HAP-1 (cell line): ENCODE results near the gene AOPEP.
A peak's percentile ranks its signal among the peaks of the same experiment; 100 is the strongest.

Experiments
- DNase-seq, 2 experiments: peaks; one replicate each; pipeline ENCODE4 v3.0.0-alpha.2; 2016 to 2020; ENCODE audit warnings: low spot score in 2 of 2
- H3K27me3 ChIP-seq: fragments of 250-450 bp; sonication (Bioruptor Pico); 2 replicates; pipeline ENCODE4 v1.5.1; 2020; ENCODE audit warnings: low read depth, mild to moderate bottlenecking, moderate library complexity
- H3K36me3 ChIP-seq: fragments of 250-450 bp; sonication (Bioruptor Pico); replicated peaks from 2 replicates; pipeline ENCODE4 v1.5.1; 2020; ENCODE audit warnings: mild to moderate bottlenecking
- H3K4me1 ChIP-seq: fragments of 250-450 bp; sonication (Bioruptor Pico); 2 replicates; pipeline ENCODE4 v1.5.1; 2020; ENCODE audit warnings: mild to moderate bottlenecking
- H3K4me3 ChIP-seq: fragments of 250-450 bp; sonication (Bioruptor Pico); 2 replicates; pipeline ENCODE4 v1.5.1; 2020; ENCODE audit warnings: mild to moderate bottlenecking, moderate library complexity
- H3K9me3 ChIP-seq: fragments of 250-450 bp; sonication (Bioruptor Pico); 2 replicates; pipeline ENCODE4 v1.5.1; 2020; ENCODE audit warnings: mild to moderate bottlenecking, moderate library complexity
- in situ Hi-C: fragments of 300-500 bp; cut with MboI; formaldehyde crosslinking; loops from 3 replicates; pipeline ENCODE4 v1.14.3; 2020; ENCODE audit warnings: low sequenced_read_pairs, inconsistent platforms, mixed read lengths

The AOPEP gene

DNA sequence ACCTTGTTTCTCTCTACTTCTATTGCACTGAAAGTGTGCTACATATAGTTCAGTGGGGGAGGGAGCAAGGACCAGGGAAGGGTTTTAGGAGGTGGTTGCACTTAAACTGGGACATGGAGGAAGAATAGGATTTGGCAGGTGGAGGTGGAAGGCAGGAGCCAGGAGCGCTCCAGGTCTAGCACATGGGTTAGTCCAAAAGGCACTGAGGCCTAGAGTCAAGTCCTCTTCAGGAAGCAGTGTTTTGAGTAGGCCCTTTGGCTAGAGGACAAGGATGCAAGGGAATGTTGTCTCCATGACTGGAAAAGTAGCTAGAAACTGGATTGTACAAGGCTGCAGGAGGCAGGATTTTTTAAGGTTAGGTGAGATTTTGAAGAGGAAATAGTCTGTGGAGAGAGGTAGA is 31.5 kb downstream of the AOPEP start:
- H3K9me3 ChIP-seq: no peaks in the 10 kb centered on the region
- peaks cover 6% of the 10 kb centered on the region for H3K4me1 ChIP-seq
- in situ Hi-C loops: no loop called here
- H3K4me3 ChIP-seq: no peak overlapping the region
- H3K27me3 ChIP-seq: no peaks in the 10 kb centered on the region
- H3K36me3 ChIP-seq: peaks cover 11% of the 10 kb centered on the region; the same call in 1 of the 2 replicates
- DNase-seq: no peak

GRCh38 chr9:94758880-94759279 is 32.4 kb downstream of the AOPEP start:
- H3K4me3 ChIP-seq: no peak overlapping the region
- DNase-seq: no peak
- H3K4me1 ChIP-seq: peaks cover 6% of the 10 kb centered on the region
- peaks cover 11% of the 10 kb centered on the region; the same call in 1 of the 2 replicates for H3K36me3 ChIP-seq
- in situ Hi-C loops: no loop called here
- no peaks in the 10 kb centered on the region for H3K27me3 ChIP-seq
- H3K9me3 ChIP-seq: no peaks in the 10 kb centered on the region

- H3K4me1 ChIP-seq: peaks cover 6% of the 10 kb centered on the region
- H3K9me3 ChIP-seq: no peaks in the 10 kb centered on the region
- no peaks in the 10 kb centered on the region for H3K27me3 ChIP-seq
- peaks cover 11% of the 10 kb centered on the region; the same call in 1 of the 2 replicates for H3K36me3 ChIP-seq
- H3K4me3 ChIP-seq: no peak overlapping the region
- in situ Hi-C loops: no loop called here
- no peak for DNase-seq
These were observed 33.5 kb downstream of the AOPEP start for GRCh38 chr9:94760010-94760409.

- peaks cover 11% of the 10 kb centered on the region; the same call in 1 of the 2 replicates for H3K36me3 ChIP-seq
- peaks cover 6% of the 10 kb centered on the region for H3K4me1 ChIP-seq
- no peak overlapping the region for H3K4me3 ChIP-seq
- in situ Hi-C loops: no loop called here
- no peaks in the 10 kb centered on the region for H3K9me3 ChIP-seq
- no peak for DNase-seq
- no peaks in the 10 kb centered on the region for H3K27me3 ChIP-seq
These were observed 34.2 kb downstream of the AOPEP start for GRCh38 chr9:94760660-94761059.

- in situ Hi-C loops: no loop called here
- Histone ChIP-seq H3K4me3 (no peak overlapping the region), H3K27me3 (no peaks in the 10 kb centered on the region), H3K9me3 (no peaks in the 10 kb centered on the region), H3K36me3 (peaks cover 11% of the 10 kb centered on the region; the same call in 1 of the 2 replicates), H3K4me1 (peaks cover 6% of the 10 kb centered on the region)
- DNase-seq: no peak
These were observed 35.0 kb downstream of the AOPEP start for GRCh38 chr9:94761481-94761880.

DNA sequence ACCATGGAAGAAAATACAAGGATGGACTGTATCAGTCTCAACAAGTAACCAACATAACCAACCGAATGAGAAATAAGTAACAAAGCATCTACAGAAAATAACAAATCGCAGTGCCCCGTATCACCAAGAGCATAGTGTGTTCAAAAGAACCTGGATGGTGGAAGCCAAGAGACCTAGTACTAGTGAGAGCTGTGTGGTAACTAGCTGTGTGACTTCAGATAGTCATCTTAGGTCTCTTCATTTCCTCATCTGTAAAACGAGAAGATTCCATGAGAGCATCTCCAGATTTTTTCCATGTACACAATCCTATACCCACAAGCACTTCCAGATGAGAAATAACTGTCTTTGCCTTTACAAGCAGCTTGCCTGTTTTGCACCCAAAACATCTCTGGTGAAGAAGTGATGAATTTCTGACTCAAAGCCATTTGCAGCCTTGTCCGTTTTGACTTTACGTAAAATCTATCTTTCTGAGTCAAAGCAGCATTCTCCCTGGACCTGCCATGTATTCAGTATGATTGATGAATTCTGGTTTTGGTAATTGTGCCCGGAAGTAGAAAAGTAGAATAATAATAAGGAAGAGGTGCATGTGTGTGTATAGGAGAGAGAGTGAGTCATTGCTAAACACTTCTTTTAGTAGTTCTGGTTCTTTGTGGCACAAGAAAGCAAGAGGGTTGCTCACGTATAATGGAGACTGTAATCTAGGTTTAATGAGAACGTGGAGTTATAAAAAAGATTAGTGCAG is 41.0 kb downstream of the AOPEP start:
- no peaks in the 10 kb centered on the region for H3K36me3 ChIP-seq
- no peaks in the 10 kb centered on the region for H3K27me3 ChIP-seq
- H3K4me1 ChIP-seq: no peaks in the 10 kb centered on the region; the same call in 1 of the 2 replicates
- H3K4me3 ChIP-seq: no peak overlapping the region
- no peak for DNase-seq
- H3K9me3 ChIP-seq: no peaks in the 10 kb centered on the region
- in situ Hi-C loops: no loop called here

DNA sequence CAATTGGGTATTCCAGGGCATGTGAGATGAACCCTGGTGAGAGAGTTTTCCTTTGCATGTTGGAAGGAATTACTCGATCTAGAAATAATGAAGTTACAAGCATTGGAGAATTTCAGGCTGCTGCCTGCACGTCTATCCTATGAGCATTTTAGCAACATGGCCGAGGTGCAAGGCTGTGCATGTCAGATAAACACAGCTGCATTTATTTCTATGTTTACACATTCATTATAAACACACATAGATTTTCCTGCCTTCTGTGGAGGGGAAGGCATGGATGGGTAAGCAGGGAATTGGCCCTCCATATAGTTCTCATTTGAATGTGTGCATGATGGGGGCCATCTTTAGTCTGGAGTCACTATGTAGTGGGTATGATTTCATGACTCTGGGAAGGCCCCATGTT is 42.3 kb downstream of the AOPEP start:
- Histone ChIP-seq H3K4me1 (no peaks in the 10 kb centered on the region; the same call in 1 of the 2 replicates), H3K4me3 (no peak overlapping the region), H3K27me3 (no peaks in the 10 kb centered on the region), H3K36me3 (no peaks in the 10 kb centered on the region; the same call in 1 of the 2 replicates), H3K9me3 (no peaks in the 10 kb centered on the region)
- no peak for DNase-seq
- in situ Hi-C loops: no loop called here

DNA sequence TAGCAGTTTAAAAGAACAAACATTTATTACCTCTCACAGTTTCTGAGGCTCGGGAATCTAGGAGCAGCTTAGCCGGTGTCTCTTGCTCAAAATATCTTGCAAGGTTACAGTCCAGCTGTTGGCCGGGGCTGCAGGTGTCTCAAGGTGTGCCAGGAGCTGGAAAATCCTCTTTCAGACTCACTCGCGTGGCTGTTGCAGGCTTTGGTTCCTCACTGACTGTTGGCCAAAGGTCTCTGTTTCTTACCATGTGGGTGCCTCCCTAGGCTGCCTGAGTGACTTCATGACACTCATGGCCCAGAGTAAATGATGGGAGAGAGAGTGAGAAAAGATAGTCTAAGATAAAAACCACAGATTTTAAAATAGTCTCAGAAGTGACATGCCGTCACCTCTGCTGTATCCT is 43.8 kb downstream of the AOPEP start:
- H3K4me1 ChIP-seq: no peaks in the 10 kb centered on the region; the same call in 1 of the 2 replicates
- in situ Hi-C loops: no loop called here
- no peaks in the 10 kb centered on the region for H3K27me3 ChIP-seq
- no peaks in the 10 kb centered on the region for H3K9me3 ChIP-seq
- no peak overlapping the region for H3K4me3 ChIP-seq
- no peak for DNase-seq
- no peaks in the 10 kb centered on the region; the same call in 1 of the 2 replicates for H3K36me3 ChIP-seq

DNA sequence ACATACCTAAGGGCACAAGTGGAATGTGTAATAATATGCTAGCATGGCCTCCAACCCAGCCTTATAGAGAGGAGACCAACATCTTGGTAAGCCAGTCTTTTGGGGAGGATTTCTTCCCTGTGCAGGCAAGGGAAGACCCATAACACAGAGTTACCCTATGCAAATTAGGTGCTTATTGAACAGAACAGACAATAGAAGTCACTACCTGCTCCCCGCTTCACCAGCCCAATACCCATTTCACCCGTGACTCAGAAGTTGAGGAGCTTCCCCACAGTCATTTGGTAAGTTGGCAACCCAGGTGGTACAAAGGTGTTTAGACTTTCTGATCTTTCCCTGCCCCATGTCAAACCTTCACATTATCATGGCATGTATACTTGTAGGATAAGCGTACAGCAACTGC is 44.6 kb downstream of the AOPEP start:
- in situ Hi-C loops: no loop called here
- Histone ChIP-seq H3K4me1 (no peaks in the 10 kb centered on the region; the same call in 1 of the 2 replicates), H3K27me3 (no peaks in the 10 kb centered on the region), H3K4me3 (no peak overlapping the region), H3K9me3 (no peaks in the 10 kb centered on the region), H3K36me3 (no peaks in the 10 kb centered on the region; the same call in 1 of the 2 replicates)
- DNase-seq: no peak

DNA sequence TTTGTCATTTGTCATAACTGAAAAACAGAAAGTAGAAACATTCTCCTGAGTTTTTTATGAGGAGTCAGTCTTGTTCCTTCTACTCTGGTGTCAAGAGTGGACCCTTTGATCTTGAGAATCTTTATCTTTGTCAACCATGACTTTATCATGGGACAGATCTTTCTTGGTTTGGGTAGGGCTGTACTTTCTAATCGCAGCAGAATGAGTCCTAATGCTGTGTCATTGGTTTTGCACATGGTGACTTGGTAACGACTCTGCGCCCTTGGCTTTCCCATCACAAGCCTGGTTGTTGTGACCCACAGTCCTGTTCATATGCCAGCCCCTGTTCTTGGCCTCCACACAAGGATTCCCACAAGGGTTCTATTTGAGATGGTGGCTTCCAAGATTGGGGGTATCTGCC is 45.6 kb downstream of the AOPEP start:
- H3K27me3 ChIP-seq: no peaks in the 10 kb centered on the region
- in situ Hi-C loops: no loop called here
- H3K9me3 ChIP-seq: no peaks in the 10 kb centered on the region
- no peaks in the 10 kb centered on the region; the same call in 1 of the 2 replicates for H3K36me3 ChIP-seq
- H3K4me3 ChIP-seq: no peak overlapping the region
- no peaks in the 10 kb centered on the region; the same call in 1 of the 2 replicates for H3K4me1 ChIP-seq
- no peak for DNase-seq

GRCh38 chr9:94772639-94773303 is 46.3 kb downstream of the AOPEP start:
- no peaks in the 10 kb centered on the region; the same call in 1 of the 2 replicates for H3K36me3 ChIP-seq
- no peaks in the 10 kb centered on the region for H3K9me3 ChIP-seq
- no peak overlapping the region for H3K4me3 ChIP-seq
- no peaks in the 10 kb centered on the region for H3K27me3 ChIP-seq
- in situ Hi-C loops: no loop called here
- peak in 1 of 2 experiments; percentile 30 for DNase-seq
- no peaks in the 10 kb centered on the region; the same call in 1 of the 2 replicates for H3K4me1 ChIP-seq

DNA sequence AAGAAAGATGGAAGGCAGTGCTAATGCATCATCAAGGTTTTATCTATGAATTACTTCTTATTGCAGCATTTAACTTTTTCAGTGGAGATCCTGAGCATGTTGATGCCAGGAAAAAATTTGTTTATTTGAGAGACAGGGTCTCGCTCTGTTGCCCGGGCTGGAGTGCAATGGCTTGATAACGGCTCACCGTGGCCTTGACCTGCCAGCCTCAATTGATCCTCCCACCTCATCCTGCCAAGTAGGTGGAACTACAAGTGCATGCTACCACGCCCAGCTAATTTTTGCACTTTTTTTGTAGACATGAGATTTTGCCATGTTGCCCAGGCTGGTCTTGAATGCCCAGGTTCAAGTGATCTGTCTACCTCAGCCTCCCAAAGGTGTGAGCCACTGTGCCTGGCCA is 47.2 kb downstream of the AOPEP start:
- DNase-seq: no peak
- no peaks in the 10 kb centered on the region for H3K9me3 ChIP-seq
- H3K4me3 ChIP-seq: no peak overlapping the region
- H3K4me1 ChIP-seq: no peaks in the 10 kb centered on the region; the same call in 1 of the 2 replicates
- no peaks in the 10 kb centered on the region for H3K27me3 ChIP-seq
- in situ Hi-C loops: no loop called here
- no peaks in the 10 kb centered on the region; the same call in 1 of the 2 replicates for H3K36me3 ChIP-seq

- no peaks in the 10 kb centered on the region; the same call in 1 of the 2 replicates for H3K36me3 ChIP-seq
- in situ Hi-C loops: no loop called here
These were observed 51.5 kb downstream of the AOPEP start for GRCh38 chr9:94778013-94778412.

DNA sequence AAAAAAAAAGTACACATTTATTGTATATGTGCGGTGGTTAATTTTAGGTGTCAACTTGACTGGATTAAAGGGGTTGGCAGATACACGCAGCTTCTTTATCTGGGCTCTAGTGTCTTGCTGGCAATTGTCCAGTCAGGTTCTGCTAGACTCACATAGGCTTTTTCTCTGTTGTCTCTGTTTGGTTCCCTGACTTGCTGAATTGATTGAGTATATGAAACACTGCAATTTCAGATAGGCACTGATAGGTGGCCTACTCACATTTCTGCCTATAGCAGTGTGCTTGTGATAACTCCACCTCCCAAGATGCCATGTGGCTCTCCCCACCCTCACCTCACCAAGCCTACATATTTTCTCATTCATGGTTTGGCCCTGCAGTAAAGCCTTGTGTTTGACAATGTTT is 52.5 kb downstream of the AOPEP start:
- H3K4me1 ChIP-seq: peaks cover 2% of the 10 kb centered on the region; the same call in 1 of the 2 replicates
- H3K9me3 ChIP-seq: no peaks in the 10 kb centered on the region
- H3K36me3 ChIP-seq: no peaks in the 10 kb centered on the region; the same call in 1 of the 2 replicates
- DNase-seq: no peak
- in situ Hi-C loops: no loop called here
- H3K4me3 ChIP-seq: no peak overlapping the region
- no peaks in the 10 kb centered on the region for H3K27me3 ChIP-seq

More at GRCh38 chr9:94778013-94778412, 51.5 kb downstream of the AOPEP start:
- no peaks in the 10 kb centered on the region; the same call in 1 of the 2 replicates for H3K4me1 ChIP-seq
- H3K9me3 ChIP-seq: no peaks in the 10 kb centered on the region
- H3K4me3 ChIP-seq: no peak overlapping the region
- no peak for DNase-seq
- H3K27me3 ChIP-seq: no peaks in the 10 kb centered on the region
